NCI-H2107 (cell line): Measurements from ENCODE around the gene TXNRD1.
"Not testable (repeated sequence)": the region's sequence is repeated elsewhere in the genome, so short reads cannot be mapped to it uniquely, and the experiment has no call there.

ENCODE experiments used
- DNase-seq: peaks from one replicate; lab custom pipeline; 2025; lab: John Stamatoyannopoulos, UW

TXNRD1 gene

DNA sequence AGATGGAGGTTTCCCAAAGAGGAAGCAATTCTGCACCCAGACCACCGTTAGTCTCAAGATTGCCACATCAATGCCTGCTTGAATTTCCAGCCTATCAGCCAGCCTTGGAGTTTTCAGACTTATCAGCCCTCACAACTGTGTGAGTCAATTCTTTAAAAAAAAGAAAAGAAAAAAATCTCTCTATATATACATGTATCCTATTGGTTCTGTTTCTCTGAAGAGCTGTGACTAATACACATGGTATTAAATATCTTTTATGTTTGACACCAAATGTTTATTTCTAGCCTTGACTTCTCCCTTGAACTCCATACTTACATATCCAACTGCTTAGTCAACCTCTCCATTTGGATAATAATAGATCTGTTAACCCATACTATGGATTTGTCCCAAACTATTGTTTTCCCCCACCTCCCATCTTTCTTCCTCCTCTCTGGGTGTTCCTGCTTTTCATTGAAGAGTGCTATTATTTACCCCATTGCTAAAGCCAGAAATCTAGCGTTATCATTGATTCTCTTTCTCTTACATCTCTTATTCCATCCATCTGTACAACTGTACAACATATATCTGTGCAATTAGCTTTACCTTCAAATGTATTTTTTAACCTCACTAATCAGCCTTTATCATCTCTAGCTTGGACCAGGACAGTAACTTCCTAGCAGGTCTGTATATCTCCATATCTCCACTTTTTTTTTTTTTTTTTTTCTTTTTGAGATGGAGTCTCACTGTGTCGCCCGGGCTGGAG lies 65.3 kb downstream of the TXNRD1 start:
- DNase-seq: no peak

DNA sequence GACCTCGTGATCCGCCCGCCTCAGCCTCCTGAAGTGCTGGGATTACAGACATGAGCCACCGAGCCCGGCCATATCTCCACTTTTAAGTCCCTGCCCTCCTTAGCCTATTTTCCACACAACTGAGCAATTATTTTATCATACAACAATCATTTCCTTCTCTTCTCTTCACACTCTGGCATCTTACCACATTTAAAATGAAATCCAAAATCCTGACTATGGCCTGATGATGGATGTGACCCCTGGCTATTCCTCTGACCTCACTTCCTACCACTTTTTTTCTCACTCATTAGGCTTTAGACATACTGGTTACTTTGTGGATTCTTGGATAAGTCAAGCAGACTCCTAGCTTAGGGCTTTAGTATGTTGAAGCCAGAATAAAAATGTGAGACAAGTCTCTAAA lies 66.1 kb downstream of the TXNRD1 start:
- no peak for DNase-seq

DNA sequence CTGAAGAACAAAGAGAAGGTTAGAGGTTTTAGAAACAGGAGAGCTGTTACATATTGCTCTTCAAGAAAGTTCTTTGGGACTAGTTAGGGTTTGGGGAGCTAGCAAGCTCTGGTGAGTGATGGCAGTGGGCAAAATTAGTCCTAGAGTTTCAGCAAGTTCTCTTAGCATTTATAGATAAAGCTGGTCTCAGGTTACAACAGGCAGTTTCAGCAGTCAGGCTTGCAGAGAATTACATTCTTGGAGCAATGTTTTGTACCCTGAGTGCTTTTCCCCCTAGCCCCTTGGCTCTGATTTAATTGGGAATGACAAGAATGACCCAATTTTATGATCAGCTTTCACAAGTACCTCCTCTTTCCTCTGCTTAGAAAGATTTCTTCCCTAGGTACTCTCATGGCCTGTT lies 66.5 kb downstream of the TXNRD1 start:
- DNase-seq: no peak

DNA sequence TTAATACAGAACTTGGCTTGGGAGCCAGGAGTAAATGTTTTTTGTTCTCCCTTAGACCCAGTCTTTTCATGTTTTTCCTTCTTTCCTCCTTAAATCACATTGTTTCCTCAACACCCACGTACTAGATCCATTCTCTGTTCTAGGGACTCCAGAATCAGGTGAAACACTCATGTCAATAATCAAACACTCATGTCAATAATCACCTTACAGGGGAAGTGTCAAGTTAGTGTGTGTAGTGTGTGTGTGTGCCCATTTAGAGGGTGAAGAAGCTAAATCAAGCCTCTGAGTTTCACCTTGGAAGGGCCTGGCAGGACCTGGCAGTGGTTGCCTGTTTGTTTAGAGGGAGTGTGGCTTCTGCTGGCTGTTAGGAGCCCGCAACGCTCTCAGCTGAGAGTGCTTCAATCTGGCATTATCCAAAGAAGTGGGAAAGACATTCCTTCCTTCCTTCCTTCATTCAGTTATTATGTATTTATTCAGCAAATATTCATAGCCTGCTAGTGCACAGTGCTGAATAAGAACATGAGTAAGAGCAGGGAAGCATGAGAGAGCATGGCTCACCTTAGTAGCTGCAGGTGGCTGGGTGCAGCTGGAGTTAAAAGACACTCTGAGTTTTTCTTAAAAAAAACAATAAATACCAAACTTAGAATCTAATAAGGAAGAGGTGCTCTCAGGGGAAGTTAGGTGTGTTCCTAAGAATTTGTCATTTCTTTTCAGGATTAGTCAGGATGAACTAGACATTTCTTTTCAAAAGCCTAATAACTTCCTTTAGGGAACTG lies 70.3 kb downstream of the TXNRD1 start:
- DNase-seq: no peak

DNA sequence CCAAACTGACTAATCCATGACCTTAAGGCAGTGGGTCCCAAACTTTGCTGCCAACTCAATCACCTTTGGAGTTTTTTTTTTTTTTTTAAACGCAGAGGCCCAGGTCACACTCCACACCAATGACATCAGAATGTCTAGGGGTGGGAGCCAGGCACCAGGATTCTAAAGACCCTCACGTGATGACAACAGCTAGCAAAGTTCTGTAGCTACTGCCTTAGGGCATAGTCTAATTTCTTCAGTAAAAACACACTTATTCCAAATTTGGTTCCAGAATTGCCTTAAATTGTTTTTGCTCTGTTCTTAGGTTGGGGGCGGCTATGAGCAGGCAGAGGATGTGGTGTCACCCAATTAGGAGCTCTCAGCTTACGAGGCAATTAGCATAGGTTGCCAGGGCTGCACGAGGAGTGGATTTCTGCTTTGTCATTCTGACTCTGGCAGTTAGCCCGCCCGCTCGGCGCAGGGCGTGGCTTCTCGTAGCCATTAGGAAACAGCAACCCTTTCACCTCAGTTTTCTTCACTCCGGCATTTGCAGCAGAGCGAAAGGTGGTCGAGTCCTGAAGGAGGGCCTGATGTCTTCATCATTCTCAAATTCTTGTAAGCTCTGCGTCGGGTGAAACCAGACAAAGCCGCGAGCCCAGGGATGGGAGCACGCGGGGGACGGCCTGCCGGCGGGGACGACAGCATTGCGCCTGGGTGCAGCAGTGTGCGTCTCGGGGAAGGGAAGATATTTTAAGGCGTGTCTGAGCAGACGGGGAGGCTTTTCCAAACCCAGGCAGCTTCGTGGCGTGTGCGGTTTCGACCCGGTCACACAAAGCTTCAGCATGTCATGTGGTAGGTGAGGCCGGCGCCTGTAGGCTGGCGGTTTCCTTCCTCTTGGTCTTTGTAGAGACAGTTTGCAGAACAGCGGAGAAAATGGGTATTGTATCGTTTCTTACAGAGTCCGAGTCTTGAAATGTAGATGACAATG lies 71.2 kb downstream of the TXNRD1 start:
- DNase-seq: peak; percentile 97

DNA sequence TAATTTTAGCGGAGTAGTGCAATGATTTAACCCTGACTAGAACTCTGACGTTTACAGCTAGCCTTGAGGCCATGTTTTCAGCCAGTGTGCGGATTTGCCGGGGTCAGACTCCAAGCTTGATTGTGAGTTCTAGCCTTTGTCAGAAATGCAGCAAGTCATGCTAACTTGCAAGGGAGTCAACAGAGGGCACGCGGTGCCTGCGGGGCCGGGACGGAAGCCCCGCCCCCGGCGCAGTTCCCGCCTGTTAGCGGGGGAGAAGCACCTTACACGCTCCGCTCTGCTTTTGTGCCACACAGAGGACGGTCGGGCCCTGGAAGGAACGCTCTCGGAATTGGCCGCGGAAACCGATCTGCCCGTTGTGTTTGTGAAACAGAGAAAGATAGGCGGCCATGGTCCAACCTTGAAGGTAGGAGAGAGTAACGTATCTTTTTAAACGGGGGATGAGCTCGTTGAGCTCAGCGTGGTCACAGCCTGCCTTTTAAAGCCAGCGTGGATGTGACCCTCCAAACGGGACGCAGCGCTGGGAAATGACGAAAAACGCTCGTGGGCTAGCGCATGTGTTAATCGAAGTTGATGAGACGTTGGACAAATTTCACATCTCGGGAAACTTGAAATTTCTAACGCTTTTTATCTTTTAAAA lies 73.2 kb downstream of the TXNRD1 start:
- peak; percentile 88 for DNase-seq

DNA sequence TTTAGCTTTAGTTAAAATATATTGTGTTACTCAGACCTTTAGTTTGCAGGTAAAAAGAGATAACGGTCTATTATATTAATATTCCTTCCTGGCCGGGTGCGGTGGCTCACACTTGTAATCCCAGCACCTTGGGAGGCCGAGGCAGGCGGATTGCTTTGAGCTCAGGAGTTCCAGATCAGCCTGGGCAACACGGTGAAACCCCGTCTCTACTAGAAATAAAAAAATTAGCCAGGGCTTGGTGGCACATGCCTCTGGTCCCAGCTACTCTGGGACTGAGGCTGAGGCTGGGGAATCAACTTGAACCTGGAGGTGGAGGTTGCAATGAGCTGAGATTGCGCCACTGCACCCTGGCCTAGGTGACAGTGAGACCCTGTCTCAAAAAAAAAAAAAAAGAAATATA lies 74.7 kb downstream of the TXNRD1 start:
- DNase-seq: no peak

DNA sequence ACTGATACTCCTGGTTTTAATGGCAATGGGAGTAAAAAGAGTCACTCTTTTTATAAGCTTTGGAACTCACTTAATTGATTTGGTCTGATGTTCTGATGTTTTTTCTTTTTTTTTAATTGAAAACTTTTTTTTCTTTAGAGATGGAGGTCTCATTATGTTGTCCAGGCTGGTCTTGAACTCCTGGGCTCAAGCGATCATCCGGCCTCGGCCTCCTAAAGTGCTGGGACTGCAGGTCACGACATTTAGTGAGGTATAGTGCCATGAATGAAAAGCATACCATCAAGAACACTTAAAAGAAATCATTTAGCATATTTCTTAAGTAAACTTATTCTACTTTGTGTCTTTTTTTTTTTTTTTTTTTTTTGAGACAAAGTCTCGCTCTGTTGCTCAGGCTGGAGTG lies 75.3 kb downstream of the TXNRD1 start:
- no peak for DNase-seq

DNA sequence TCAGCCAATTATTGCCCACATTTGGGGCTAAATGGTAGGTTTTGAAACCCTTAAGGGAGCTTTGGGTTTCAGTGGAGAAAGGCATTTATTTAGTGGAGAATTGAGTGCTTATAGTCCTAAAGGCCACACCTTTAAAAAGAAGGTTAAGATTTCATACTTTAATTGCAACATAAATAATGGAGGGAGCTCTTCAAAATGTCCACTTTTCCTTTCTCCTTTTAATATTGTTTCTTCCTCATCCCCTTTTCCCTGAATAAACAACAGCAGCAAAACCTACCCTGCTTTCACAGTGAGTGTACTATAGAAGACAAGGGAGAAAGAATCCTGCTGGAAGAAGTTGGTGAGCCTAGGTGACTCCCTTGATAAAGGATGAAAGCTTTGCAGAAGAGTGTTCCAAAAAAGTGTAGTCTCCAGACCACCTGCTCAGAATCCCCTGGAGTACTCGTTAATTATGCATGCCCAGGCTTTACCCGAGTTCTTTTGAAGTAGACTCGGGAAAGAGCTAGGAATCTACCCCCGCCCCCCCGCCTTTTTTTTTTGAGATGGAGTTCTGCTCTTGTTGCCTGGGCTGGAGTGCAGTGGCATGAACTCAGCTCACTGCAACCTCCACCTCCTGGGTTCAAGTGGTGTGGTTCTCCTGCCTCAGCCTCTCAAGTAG lies 76.4 kb downstream of the TXNRD1 start:
- DNase-seq: no peak

DNA sequence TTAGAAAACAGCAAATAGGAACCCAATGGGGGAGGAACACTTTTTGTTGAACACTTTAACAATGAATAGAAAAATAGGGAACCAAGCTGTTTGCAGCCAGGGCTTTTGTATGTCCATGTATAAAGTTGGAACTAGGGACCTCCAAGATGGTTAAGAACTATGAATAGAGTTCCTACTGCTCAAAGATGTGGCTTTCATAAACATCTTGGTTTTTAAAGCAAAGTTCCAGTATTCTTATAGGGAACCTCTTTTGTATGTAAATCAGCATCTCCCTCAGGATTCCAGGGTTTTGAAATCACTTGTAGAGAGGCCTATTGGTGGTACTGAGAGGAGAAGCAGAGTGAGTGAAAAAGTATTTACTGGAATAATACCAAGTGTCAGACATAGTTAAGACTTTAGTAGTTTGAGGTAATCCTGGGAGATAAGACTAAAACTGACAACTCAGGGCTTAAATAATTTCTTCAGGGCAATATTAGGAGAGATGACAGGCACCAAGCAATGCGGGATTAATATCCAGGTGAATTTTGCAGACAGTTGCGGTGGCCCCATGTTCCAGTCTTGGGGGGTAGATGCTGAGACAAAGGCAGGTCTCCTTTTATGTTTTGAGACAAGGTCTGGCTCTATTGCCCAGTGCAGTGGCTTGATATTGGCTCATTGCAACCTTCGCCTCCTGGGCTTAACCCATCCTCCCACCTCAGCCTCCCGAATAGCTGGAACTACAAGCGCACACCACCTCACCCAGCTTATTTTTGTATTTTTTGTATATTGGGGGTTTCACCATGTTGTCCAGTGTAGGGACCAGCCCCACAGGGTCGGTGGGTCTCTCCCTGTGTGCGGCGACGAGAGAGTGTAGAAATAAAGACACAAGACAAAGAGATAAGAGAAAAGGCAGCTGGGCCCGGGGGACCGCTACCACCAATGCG lies 77.6 kb downstream of the TXNRD1 start:
- no peak for DNase-seq

DNA sequence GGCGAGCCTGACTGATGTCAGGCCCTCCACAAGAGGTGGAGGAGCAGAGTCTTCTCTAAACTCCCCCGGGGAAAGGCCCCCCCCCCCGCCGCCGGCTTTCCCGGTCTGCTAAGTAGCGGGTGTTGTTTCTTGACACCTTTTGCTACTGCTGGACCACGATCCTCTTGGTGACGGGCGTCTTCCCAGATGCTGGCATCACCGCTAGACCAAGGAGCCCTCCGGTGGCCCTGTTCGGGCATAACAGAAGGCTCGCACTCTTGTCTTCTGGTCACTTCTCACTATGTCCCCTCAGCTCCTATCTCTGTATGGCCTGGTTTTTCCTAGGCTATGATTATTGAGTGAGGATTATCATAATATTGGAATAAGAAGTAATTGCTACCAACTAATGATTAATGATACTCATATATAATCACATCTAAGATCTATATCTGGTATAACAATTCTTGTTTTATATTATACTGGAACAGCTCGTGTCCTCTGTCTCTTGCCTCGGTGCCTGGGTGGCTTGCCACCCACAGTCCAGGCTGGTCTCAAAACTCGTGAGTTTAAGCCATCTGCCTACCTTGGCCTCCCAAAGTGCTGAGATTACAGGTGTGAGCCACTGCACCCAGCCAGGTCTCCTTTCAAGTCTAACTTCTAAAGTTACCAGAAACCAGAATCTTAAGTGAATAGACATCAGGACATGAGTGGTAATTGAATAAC lies 78.7 kb downstream of the TXNRD1 start:
- not testable (repeated sequence) for DNase-seq

DNA sequence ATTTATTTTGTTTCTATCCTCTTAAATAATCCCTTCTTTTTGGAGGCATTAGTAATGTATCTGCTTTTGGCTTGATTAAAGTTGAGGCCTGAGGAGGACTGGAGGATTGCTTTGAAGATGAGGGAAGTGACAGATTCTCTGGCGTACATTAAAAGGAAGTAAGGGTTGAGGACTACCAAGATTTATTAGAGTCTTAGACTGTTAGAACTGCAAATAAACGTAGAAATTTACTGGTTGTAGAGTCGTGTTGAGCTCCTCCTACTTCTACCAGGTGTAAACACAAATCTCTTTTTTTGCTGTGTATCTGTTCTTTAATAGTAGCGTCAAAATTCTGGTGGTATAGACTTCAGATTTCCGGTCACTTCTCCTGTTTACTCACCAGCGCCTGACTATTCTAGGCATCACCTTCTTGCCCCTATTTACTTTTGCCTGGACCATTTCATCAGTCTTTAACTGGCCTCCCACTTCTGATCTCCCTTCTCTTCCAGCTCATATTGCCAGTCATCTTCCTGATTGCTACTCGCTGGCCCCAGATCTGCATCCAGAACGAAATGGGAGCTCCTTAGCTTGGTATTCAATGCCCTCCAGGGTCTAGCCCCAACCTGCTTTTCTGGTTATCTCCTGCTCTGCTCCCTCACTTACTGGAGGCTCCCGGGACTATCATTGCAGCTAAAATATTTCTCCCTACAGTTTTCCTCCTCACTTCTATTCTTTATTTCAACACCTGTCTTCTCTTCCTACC lies 79.5 kb downstream of the TXNRD1 start:
- no peak for DNase-seq

DNA sequence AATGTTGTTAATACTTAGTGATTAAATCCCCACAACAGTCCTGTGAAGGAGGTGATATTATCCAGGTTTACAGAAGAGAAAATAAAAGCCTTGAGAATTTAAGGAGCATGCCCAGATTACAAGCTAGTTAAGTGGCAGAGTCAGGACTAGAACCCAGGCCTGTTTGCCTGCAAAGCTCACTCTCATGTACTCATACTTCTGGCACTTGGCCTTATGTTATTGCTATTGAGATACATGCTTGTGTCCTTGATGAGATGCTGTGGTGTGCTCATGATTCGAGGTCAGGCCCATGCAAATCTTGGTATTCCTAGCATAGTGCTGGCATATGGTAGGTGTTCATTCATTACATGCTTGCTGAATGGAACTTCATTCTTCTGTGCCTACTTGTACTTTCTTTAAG lies 80.4 kb downstream of the TXNRD1 start:
- DNase-seq: no peak

DNA sequence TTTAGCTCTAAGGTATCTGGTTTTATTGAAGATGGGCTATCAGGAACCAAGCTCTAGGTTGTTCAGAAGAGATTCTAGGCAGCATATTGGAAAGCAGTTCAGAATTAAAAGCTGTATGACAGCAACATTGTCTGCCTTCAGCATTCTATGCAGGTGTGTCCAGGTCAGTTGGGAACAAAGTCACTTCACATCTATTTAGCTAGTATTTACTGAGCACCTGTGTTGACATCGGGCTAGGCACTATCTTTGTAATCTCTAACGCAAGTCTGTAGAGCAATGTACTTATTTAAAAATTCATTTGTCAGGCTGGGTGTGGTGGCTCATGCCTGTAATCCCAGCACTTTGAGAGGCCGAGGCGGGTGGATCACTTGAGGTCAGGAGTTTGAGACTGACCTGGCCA lies 81.1 kb downstream of the TXNRD1 start:
- DNase-seq: no peak

DNA sequence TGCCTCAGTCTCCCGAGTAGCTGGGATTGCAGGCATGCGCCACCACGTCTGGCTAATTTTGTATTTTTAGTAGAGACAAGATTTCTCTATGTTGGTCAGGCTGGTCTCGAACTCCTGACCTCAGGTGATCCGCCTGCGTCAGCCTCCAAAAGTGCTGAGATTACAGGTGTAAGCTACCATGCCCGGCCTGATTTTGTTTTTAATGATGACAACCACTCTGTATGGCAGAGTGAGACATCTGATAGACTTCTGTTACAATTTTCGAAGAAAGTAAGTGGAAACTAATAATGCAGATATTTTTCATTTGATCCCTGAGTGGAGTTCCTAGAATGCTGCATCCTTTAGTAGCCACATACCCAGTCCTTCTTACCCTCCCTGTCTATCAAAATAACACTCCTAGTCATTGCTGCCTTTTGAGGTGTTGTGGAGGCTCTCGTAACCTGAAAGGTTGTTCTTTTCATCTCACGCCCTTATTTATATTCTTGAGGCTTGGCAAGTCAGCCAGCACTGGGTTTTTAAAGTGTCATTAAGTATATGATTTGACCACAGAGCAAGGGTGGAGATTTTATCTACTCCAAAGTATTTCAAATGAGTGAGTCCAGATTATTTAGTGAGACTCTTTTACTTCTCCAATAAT lies 82.0 kb downstream of the TXNRD1 start:
- DNase-seq: no peak

DNA sequence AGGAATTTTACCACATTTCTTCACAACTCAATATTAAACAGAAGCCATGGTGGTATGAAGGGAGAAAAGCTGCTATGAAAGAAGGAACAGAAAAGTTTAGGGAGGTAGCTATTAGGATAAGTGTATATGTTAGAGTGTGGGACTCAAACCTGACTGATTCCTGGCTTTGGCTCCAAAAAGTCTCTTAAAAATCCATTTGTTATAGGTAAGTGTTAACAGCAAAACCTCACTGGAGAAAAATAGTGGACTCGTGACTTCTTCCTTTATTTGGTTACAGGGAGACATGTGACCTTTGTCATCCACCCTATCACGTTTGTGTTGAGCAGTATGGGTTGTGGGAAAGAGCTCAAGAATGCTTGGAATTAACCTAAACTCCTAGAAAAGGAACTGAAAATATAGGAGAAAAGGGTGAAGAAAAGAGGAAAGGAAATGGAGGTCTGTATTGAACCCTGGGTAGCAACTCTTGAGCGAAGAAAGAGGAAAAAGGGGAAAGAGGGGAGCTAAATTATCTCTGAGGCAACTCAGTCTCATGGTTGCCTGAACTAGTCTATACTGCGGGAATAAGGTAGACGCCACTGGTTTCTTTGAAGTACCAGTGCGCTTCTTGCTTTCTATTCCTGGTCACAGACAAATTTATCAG lies 84.4 kb downstream of the TXNRD1 start:
- no peak for DNase-seq

DNA sequence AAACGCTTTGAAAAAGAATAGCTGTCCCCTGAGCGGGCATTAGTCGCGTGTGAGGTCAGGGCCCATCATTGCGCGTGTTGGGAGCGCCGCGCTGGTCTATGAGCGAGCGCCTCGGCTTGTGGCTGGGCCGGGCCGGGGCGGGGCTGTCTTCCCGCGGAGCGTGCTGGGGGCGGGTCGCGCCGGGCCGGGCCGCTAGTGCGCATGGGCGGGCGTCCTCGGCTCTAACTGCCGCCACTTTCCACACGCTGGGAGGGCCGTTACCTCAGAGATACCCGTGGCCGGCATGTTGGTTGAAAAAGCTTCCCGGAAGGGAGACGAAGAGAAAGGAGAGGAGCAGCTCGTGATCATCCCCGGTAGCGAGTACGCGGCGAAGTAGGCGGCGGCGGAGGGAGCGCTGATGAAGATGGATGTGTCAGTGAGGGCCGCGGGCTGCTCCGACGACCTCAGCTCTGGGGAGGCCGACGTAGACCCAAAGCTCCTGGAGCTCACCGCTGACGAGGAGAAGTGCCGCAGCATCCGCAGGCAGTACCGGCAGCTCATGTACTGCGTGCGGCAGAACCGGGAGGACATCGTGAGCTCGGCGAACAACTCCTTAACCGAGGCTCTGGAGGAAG lies 88.1 kb downstream of the TXNRD1 start, which contains the start of gene EID3:
TSS of gene EID3 (plus strand) at position 202 of the 614 bp plus-strand sequence. CDS start at position 398, 196 bp downstream.
- no peak for DNase-seq
